K562 (cell line): Measurements from ENCODE around the gene MACF1. TPM values are rescaled to one million over a fixed set of nuclear protein-coding genes. Genes with fewer than 3 reads are reported as not detected.

ENCODE experiments used
- CAMTA2 ChIP-seq: fragments of 250-450 bp; sonication (Bioruptor Pico); conservative IDR thresholded peaks from 2 replicates; pipeline ENCODE4 v1.5.1; 2022
- CTBP1 ChIP-seq: fragments of 450-650 bp; IDR thresholded peaks from 2 replicates; pipeline ENCODE4 v1.6.1; 2016; ENCODE audit warnings: borderline replicate concordance
- GABPB1 ChIP-seq: sonication (generic); formaldehyde crosslinking; IDR thresholded peaks from 2 replicates; pipeline ENCODE4 v1.8.0; 2022; ENCODE audit warnings: mild to moderate bottlenecking, missing genetic modification reagents
- HDAC8 ChIP-seq: fragments of 450-650 bp; IDR thresholded peaks from 2 replicates; pipeline ENCODE4 v1.6.1; 2016; ENCODE audit warnings: mild to moderate bottlenecking, missing genetic modification characterization, moderate library complexity, missing compliant biosample characterization
- MLX ChIP-seq, 2 experiments: fragments of 450-650 bp in 1 of 2; sonication (generic) in 1 of 2; formaldehyde crosslinking; conservative IDR thresholded peaks; 2 replicates each; pipeline versions ENCODE4 v1.4.0 to v1.8.1; 2020 to 2022; ENCODE audit warnings: mild to moderate bottlenecking in 1 of 2, missing genetic modification reagents in 1 of 2
- NCOR1 ChIP-seq: fragments of 450-650 bp; IDR thresholded peaks from 2 replicates; pipeline ENCODE4 v1.6.1; 2016; ENCODE audit warnings: mild to moderate bottlenecking, moderate library complexity
- SIX5 ChIP-seq, 2 experiments: IDR thresholded peaks; 2 replicates each; pipeline ENCODE4 v1.6.1; 2011; ENCODE audit warnings: low read length in 2 of 2, borderline replicate concordance in 1 of 2, low read depth in 1 of 2, mild to moderate bottlenecking in 1 of 2, moderate library complexity in 1 of 2; ENCODE audit not compliant: insufficient read depth in 1 of 2
- SOX6 ChIP-seq: fragments of 450-650 bp; IDR thresholded peaks from 2 replicates; pipeline ENCODE4 v1.6.1; 2014; ENCODE audit warnings: mild to moderate bottlenecking
- STAT5B ChIP-seq: fragments of 250-450 bp; sonication (Bioruptor Pico); IDR thresholded peaks from 2 replicates; pipeline ENCODE4 v1.8.0; 2021; ENCODE audit warnings: mild to moderate bottlenecking, inconsistent platforms
- WHSC1 ChIP-seq: IDR thresholded peaks from one replicate; pipeline ENCODE4 v1.6.1; 2012; ENCODE audit warnings: low read length, control low read depth, inconsistent platforms
- ZNF174 ChIP-seq: fragments of 250-450 bp; sonication (Bioruptor Pico); IDR thresholded peaks from 2 replicates; pipeline ENCODE4 v1.4.0; 2020; ENCODE audit warnings: mild to moderate bottlenecking
- ZNF561 ChIP-seq: fragments of 450-650 bp; formaldehyde crosslinking; conservative IDR thresholded peaks from 2 replicates; pipeline ENCODE4 v1.4.0; 2020; ENCODE audit warnings: mild to moderate bottlenecking, moderate library complexity
- polyA plus RNA-seq, 8 experiments: library from polyadenylated mRNA; depleted of rRNA in 4 of 8; stranded (reverse) in 5 of 8; unstranded in 3 of 8; fragments of >200 nt; fragmentation: Nextera tagmentation in 2 of 8; fragmentation: Illumina TruSeq in 1 of 8; extraction: Ambion mirVana in 2 of 8; extraction: Trizol in 1 of 8; gene quantifications; 2 replicates each; pipeline versions ENCODE4 v1.2.1 to v1.2.3, GENCODE V29; 2011 to 2014; ENCODE audit warnings: inconsistent platforms in 1 of 8, missing spikeins in 1 of 8
- total RNA-seq, 7 experiments: library from RNA; depleted of rRNA in 6 of 7; stranded (reverse); fragments of >200 nt in 6 of 7; fragmentation: Illumina TruSeq in 2 of 7; extraction: Trizol in 2 of 7; gene quantifications; 2 replicates each; pipeline versions ENCODE4 v1.2.1 to v1.2.3, GENCODE V29; 2011 to 2021; ENCODE audit warnings: low replicate concordance in 1 of 7
- TF ChIP-seq, protein P1 (sequence below): fragments of 450-650 bp; IDR thresholded peaks from 2 replicates; pipeline ENCODE4 v1.6.1; 2017; ENCODE audit warnings: antibody characterized with exemption, mild to moderate bottlenecking
- TF ChIP-seq, protein P2 (sequence below), 2 experiments: IDR thresholded peaks in 1 of 2; conservative IDR thresholded peaks in 1 of 2; 2 replicates each; pipeline ENCODE4 v1.6.1; 2016; ENCODE audit warnings: low read depth in 2 of 2, mild to moderate bottlenecking in 1 of 2, missing compliant biosample characterization in 1 of 2, missing genetic modification characterization in 1 of 2, moderate library complexity in 1 of 2
- TF ChIP-seq, protein P3 (sequence below): fragments of 450-650 bp; conservative IDR thresholded peaks from 2 replicates; pipeline ENCODE4 v1.6.1; 2016; ENCODE audit warnings: missing genetic modification characterization, low read depth, mild to moderate bottlenecking, missing compliant biosample characterization, moderate library complexity

The MACF1 gene
- total and polyA plus RNA-seq, 9 of the 15 experiments (the other 6 are each of a cell fraction or from before 2014, with no cell fraction given), result 13.2 to 232 (median 112) TPM

GRCh38 chr1:39272027-39272797 is 67.7 kb downstream of the MACF1 start (continued):
- no peak for TF ChIP-seq HDAC8 (tag)
- TF ChIP-seq ZNF561 (CRISPR knock-in tag), result no peak
- no peak for TF ChIP-seq SIX5 (IDR thresholded peaks at IDR 0.05; ENCODE audit: borderline replicate concordance in 1 of 2, insufficient read depth in 1 of 2, low read depth in 1 of 2, low read length in 2 of 2)
- TF ChIP-seq MLX (CRISPR knock-in tag; conservative IDR thresholded peaks at IDR 0.05), result no peak
- TF ChIP-seq, protein P1, sequence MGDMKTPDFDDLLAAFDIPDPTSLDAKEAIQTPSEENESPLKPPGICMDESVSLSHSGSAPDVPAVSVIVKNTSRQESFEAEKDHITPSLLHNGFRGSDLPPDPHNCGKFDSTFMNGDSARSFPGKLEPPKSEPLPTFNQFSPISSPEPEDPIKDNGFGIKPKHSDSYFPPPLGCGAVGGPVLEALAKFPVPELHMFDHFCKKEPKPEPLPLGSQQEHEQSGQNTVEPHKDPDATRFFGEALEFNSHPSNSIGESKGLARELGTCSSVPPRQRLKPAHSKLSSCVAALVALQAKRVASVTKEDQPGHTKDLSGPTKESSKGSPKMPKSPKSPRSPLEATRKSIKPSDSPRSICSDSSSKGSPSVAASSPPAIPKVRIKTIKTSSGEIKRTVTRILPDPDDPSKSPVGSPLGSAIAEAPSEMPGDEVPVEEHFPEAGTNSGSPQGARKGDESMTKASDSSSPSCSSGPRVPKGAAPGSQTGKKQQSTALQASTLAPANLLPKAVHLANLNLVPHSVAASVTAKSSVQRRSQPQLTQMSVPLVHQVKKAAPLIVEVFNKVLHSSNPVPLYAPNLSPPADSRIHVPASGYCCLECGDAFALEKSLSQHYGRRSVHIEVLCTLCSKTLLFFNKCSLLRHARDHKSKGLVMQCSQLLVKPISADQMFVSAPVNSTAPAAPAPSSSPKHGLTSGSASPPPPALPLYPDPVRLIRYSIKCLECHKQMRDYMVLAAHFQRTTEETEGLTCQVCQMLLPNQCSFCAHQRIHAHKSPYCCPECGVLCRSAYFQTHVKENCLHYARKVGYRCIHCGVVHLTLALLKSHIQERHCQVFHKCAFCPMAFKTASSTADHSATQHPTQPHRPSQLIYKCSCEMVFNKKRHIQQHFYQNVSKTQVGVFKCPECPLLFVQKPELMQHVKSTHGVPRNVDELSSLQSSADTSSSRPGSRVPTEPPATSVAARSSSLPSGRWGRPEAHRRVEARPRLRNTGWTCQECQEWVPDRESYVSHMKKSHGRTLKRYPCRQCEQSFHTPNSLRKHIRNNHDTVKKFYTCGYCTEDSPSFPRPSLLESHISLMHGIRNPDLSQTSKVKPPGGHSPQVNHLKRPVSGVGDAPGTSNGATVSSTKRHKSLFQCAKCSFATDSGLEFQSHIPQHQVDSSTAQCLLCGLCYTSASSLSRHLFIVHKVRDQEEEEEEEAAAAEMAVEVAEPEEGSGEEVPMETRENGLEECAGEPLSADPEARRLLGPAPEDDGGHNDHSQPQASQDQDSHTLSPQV, result no peak
- TF ChIP-seq NCOR1, result no peak
- TF ChIP-seq CTBP1, result peak; percentile 93
- no peak for TF ChIP-seq CAMTA2 (CRISPR knock-in tag)
- no peak for TF ChIP-seq WHSC1
- TF ChIP-seq, protein P2, sequence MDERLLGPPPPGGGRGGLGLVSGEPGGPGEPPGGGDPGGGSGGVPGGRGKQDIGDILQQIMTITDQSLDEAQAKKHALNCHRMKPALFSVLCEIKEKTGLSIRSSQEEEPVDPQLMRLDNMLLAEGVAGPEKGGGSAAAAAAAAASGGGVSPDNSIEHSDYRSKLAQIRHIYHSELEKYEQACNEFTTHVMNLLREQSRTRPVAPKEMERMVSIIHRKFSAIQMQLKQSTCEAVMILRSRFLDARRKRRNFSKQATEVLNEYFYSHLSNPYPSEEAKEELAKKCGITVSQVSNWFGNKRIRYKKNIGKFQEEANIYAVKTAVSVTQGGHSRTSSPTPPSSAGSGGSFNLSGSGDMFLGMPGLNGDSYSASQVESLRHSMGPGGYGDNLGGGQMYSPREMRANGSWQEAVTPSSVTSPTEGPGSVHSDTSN (CRISPR knock-in tag; IDR thresholded peaks at IDR 0.05; ENCODE audit: low read depth), result no peak
- TF ChIP-seq, protein P2 (tag; conservative IDR thresholded peaks at IDR 0.05; ENCODE audit: low read depth), result no peak
- TF ChIP-seq STAT5B (CRISPR knock-in tag), result no peak
- peak; percentile 27; the same call in 1 of the 2 replicates for TF ChIP-seq SOX6
- no peak for TF ChIP-seq ZNF174 (CRISPR knock-in tag)
- no peak for TF ChIP-seq GABPB1
- TF ChIP-seq, protein P3, sequence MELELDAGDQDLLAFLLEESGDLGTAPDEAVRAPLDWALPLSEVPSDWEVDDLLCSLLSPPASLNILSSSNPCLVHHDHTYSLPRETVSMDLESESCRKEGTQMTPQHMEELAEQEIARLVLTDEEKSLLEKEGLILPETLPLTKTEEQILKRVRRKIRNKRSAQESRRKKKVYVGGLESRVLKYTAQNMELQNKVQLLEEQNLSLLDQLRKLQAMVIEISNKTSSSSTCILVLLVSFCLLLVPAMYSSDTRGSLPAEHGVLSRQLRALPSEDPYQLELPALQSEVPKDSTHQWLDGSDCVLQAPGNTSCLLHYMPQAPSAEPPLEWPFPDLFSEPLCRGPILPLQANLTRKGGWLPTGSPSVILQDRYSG (tag), result no peak
